ENCODE data around the gene SENP2. TPM values are rescaled to one million over a fixed set of nuclear protein-coding genes. Genes with fewer than 3 reads are reported as not detected.
A peak's percentile ranks its signal among the peaks of the same experiment; 100 is the strongest.
"Not testable (repeated sequence)": the region's sequence is repeated elsewhere in the genome, so short reads cannot be mapped to it uniquely, and the experiment has no call there.

The SENP2 gene
- total RNA-seq, 2 experiments from 2014 or later, result 31.4 to 32.4 TPM

GRCh38 chr3:185561374-185561943, 24.6 kb upstream of the SENP2 start:
- no peak overlapping the region for H3K4me3 Mint-ChIP-seq
- H3K27ac Mint-ChIP-seq, result no peak overlapping the region
- H3K27me3 Mint-ChIP-seq, result peaks cover 2% of the 10 kb centered on the region
- peaks cover 11% of the 10 kb centered on the region for H3K4me1 Mint-ChIP-seq
- DNase-seq (no peak), ATAC-seq (ENCODE audit: low read depth) (peak; percentile 28)
- POLR2A ChIA-PET, result no interaction called here
- no peaks in the 10 kb centered on the region for H3K9me3 Mint-ChIP-seq
- no peaks in the 10 kb centered on the region for H3K36me3 Mint-ChIP-seq

DNA sequence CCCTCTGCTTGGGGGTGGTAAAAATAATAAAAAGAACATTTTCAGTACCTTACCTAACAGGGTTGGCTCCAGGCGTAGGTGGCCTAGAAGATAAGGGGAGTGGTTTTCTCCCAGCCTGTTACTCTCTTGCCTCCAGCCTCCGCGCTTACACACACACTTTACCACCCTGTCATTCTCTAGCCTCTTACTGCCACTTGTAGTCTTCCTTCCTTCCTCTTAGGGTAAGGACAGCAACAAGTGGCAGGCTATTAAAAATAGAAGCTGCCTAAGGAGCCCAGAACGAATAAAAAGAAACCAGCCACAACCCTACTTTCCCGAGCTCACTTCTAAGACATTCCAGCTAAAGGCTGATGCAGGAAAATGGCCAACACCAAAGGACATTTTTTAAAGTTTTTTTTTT, 24.1 kb upstream of the SENP2 start:
- H3K4me3 Mint-ChIP-seq, result no peak overlapping the region
- peaks cover 2% of the 10 kb centered on the region for H3K27me3 Mint-ChIP-seq

DNA sequence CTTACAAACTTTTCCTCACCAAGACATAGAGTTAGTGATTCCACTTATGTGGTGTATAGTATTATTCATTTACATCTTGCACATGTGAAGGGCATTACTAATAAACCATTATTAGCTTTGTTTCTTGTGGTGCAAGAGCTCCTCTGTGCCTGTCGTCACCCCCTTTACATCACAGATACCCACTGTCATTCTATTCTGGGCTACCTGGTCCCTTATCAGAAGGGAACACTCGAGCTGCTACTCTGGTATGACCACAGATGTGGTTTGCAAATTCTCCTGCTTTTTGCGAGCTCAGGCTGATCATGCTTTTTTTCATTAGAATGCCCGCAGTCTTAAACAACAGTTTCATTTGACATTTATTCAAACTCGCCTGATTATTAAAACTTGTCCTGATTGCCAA, 13.9 kb upstream of the SENP2 start:
- Mint-ChIP-seq H3K27ac (no peak overlapping the region), H3K9me3 (peaks cover 5% of the 10 kb centered on the region), H3K4me3 (no peak overlapping the region), H3K36me3 (no peaks in the 10 kb centered on the region), H3K4me1 (peaks cover 6% of the 10 kb centered on the region), H3K27me3 (no peaks in the 10 kb centered on the region)
- POLR2A ChIA-PET, result no interaction called here
- ATAC-seq (ENCODE audit: low read depth), result no peak
- DNase-seq, result no peak

More for the DNA sequence above, 24.1 kb upstream of the SENP2 start:
- no peaks in the 10 kb centered on the region for H3K9me3 Mint-ChIP-seq
- DNase-seq, result no peak
- H3K27ac Mint-ChIP-seq, result no peak overlapping the region
- ATAC-seq (ENCODE audit: low read depth), result no peak
- POLR2A ChIA-PET, result no interaction called here
- no peaks in the 10 kb centered on the region for H3K36me3 Mint-ChIP-seq
- H3K4me1 Mint-ChIP-seq, result peaks cover 11% of the 10 kb centered on the region

GRCh38 chr3:185575108-185575869, 10.8 kb upstream of the SENP2 start:
- ATAC-seq (ENCODE audit: low read depth), result peak; percentile 86
- POLR2A ChIA-PET, result interaction anchor here (0.7 kb wide), 1 partner anchor 8 kb away, joined by 4 read pairs; no protein-coding TSS in a partner anchor
- not testable (repeated sequence) for H3K4me1 Mint-ChIP-seq, H3K27ac Mint-ChIP-seq, H3K27me3 Mint-ChIP-seq, H3K9me3 Mint-ChIP-seq, DNase-seq, H3K36me3 Mint-ChIP-seq, H3K4me3 Mint-ChIP-seq

GRCh38 chr3:185582236-185582635, 3.9 kb upstream of the SENP2 start:
- Mint-ChIP-seq H3K9me3 (no peaks in the 10 kb centered on the region), H3K27me3 (no peaks in the 10 kb centered on the region), H3K4me1 (peaks cover 14% of the 10 kb centered on the region), H3K36me3 (peaks cover 1% of the 10 kb centered on the region), H3K4me3 (no peak overlapping the region), H3K27ac (no peak overlapping the region)
- ATAC-seq (ENCODE audit: low read depth) (no peak), DNase-seq (no peak)
- POLR2A ChIA-PET, result no interaction called here

GRCh38 chr3:185582871-185583270, 3.2 kb upstream of the SENP2 start:
- H3K4me1 Mint-ChIP-seq, result peaks cover 15% of the 10 kb centered on the region
- peaks cover 1% of the 10 kb centered on the region for H3K36me3 Mint-ChIP-seq
- H3K27me3 Mint-ChIP-seq, result no peaks in the 10 kb centered on the region
- POLR2A ChIA-PET, result no interaction called here
- H3K27ac Mint-ChIP-seq, result no peak overlapping the region
- no peak overlapping the region for H3K4me3 Mint-ChIP-seq
- DNase-seq (no peak), ATAC-seq (ENCODE audit: low read depth) (no peak)
- H3K9me3 Mint-ChIP-seq, result no peaks in the 10 kb centered on the region

DNA sequence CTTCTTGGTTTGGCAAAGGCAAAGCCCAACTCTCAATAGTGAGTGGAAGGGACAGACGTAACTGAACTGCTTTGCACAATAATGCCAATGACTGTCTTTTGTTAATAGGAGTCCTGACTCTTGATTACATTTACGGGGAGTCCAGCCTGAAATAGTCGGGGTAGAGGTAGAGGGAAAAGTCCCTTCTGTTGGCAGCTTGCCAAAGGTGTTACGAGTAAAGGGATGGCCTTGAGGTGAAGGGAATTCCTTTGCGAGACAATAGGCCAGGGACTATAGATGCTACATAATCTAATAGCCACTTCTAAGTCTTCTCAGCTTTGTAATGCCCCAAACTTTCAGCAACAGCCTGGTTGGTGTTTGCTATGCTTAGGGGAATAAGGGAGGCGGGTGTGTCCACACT, 2.2 kb upstream of the SENP2 start:
- H3K9me3 Mint-ChIP-seq, result no peaks in the 10 kb centered on the region
- H3K4me3 Mint-ChIP-seq, result no peak overlapping the region
- H3K27ac Mint-ChIP-seq, result no peak overlapping the region
- ATAC-seq (ENCODE audit: low read depth) (no peak), DNase-seq (no peak)
- POLR2A ChIA-PET, result interaction anchor here (0.5 kb wide), 1 partner anchor 8 kb away, joined by 4 read pairs; no protein-coding TSS in a partner anchor
- H3K36me3 Mint-ChIP-seq, result peaks cover 4% of the 10 kb centered on the region
- H3K4me1 Mint-ChIP-seq, result peaks cover 22% of the 10 kb centered on the region
- H3K27me3 Mint-ChIP-seq, result no peaks in the 10 kb centered on the region

- POLR2A ChIA-PET, result no interaction called here
- Mint-ChIP-seq H3K9me3 (no peaks in the 10 kb centered on the region), H3K36me3 (peaks cover 4% of the 10 kb centered on the region), H3K4me3 (peak overlapping the region; percentile 22), H3K27me3 (no peaks in the 10 kb centered on the region), H3K27ac (peak overlapping the region; percentile 65), H3K4me1 (peaks cover 24% of the 10 kb centered on the region)
- ATAC-seq (ENCODE audit: low read depth), result no peak
- no peak for DNase-seq
These were observed 1.4 kb upstream of the SENP2 start for GRCh38 chr3:185584686-185585085.

DNA sequence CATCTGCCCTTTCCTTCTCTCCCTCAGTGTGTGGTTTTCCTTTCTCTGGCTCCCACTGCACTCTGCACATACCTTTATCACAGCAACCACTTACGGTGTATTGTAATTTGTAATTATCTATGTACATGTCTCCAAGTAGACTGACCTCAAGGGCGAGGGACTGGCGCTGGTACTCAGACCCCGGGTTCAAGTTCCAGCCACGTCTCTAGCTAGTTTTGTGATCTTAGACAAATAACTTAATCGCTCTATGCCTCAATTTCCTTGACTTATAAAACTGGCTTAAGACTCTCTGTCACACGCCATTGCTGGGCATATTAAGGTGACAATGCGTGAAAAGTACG, 607 bp upstream of the SENP2 start:
- H3K27ac Mint-ChIP-seq, result peak overlapping the region; percentile 91
- POLR2A ChIA-PET, result interaction anchor here (1.0 to 1.9 kb wide), 6 partner anchors 10 to 358 kb away, joined by 3 to 13 read pairs (median 4); partner anchors contain the start of gene TMEM41A
- peaks cover 4% of the 10 kb centered on the region for H3K36me3 Mint-ChIP-seq
- H3K9me3 Mint-ChIP-seq, result no peaks in the 10 kb centered on the region
- DNase-seq (no peak), ATAC-seq (ENCODE audit: low read depth) (no peak)
- no peaks in the 10 kb centered on the region for H3K27me3 Mint-ChIP-seq
- peaks cover 24% of the 10 kb centered on the region for H3K4me1 Mint-ChIP-seq
- peak overlapping the region; percentile 85 for H3K4me3 Mint-ChIP-seq

- Mint-ChIP-seq H3K27ac (peak overlapping the region; percentile 91), H3K9me3 (no peaks in the 10 kb centered on the region), H3K36me3 (peaks cover 6% of the 10 kb centered on the region), H3K27me3 (no peaks in the 10 kb centered on the region), H3K4me1 (peaks cover 24% of the 10 kb centered on the region), H3K4me3 (peak overlapping the region; percentile 85)
- ATAC-seq (ENCODE audit: low read depth), result no peak
- DNase-seq, result no peak
- POLR2A ChIA-PET, result interaction anchor here (0.6 to 2.1 kb wide), 11 partner anchors 9 to 357 kb away, joined by 3 to 13 read pairs (median 4); partner anchors contain the start of genes TMEM41A and TRA2B
These were observed 568 bp downstream of the SENP2 start for GRCh38 chr3:185586686-185587039.

GRCh38 chr3:185594073-185594472, 8.0 kb downstream of the SENP2 start:
- Mint-ChIP-seq H3K36me3 (peaks cover 12% of the 10 kb centered on the region), H3K27ac (no peak overlapping the region), H3K4me1 (peaks cover 9% of the 10 kb centered on the region), H3K9me3 (no peaks in the 10 kb centered on the region), H3K4me3 (no peak overlapping the region), H3K27me3 (no peaks in the 10 kb centered on the region)
- ATAC-seq (ENCODE audit: low read depth) (no peak), DNase-seq (no peak)
- POLR2A ChIA-PET, result no interaction called here

- Mint-ChIP-seq H3K27me3 (no peaks in the 10 kb centered on the region), H3K27ac (peak overlapping the region; percentile 16), H3K36me3 (peaks cover 12% of the 10 kb centered on the region), H3K4me3 (no peak overlapping the region), H3K4me1 (peaks cover 7% of the 10 kb centered on the region), H3K9me3 (no peaks in the 10 kb centered on the region)
- POLR2A ChIA-PET, result interaction anchor here (2.0 kb wide), 1 partner anchor 9 kb away, joined by 6 read pairs; the partner anchor contains the start of gene SENP2
- DNase-seq, result no peak
- ATAC-seq (ENCODE audit: low read depth), result no peak
These were observed 9.4 kb downstream of the SENP2 start for GRCh38 chr3:185595526-185595925.

- DNase-seq (no peak), ATAC-seq (ENCODE audit: low read depth) (no peak)
- H3K4me3 Mint-ChIP-seq, result no peak overlapping the region
- no peak overlapping the region for H3K27ac Mint-ChIP-seq
- peaks cover 27% of the 10 kb centered on the region for H3K36me3 Mint-ChIP-seq
- H3K27me3 Mint-ChIP-seq, result no peaks in the 10 kb centered on the region
- no peaks in the 10 kb centered on the region for H3K4me1 Mint-ChIP-seq
- POLR2A ChIA-PET, result interaction anchor here (0.6 kb wide), 1 partner anchor 18 kb away, joined by 4 read pairs; no protein-coding TSS in a partner anchor
- no peaks in the 10 kb centered on the region for H3K9me3 Mint-ChIP-seq
These were observed 19.5 kb downstream of the SENP2 start for GRCh38 chr3:185605566-185605965.

DNA sequence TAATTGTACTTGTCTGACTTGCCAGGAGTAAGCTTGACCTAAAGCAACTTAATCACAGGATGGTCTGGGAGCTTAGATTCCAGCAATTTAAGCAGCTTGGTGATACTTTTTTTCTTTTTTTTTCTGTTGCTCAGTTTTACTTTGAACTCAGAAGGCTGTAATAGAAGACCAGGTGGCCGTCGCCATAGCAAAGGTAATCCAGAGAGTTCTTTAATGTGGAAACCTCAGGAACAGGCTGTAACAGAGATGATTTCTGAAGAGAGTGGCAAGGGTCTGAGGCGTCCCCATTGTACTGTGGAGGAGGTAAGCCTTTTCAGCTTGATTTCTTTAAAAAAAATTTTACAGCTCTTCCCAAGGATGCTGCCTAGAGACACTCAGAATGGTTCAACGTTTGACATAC, 20.1 kb downstream of the SENP2 start:
- Mint-ChIP-seq H3K27ac (no peak overlapping the region), H3K36me3 (peaks cover 27% of the 10 kb centered on the region), H3K4me3 (no peak overlapping the region), H3K4me1 (no peaks in the 10 kb centered on the region), H3K9me3 (no peaks in the 10 kb centered on the region), H3K27me3 (no peaks in the 10 kb centered on the region)
- POLR2A ChIA-PET, result no interaction called here
- DNase-seq (no peak), ATAC-seq (ENCODE audit: low read depth) (no peak)

Measured in activated naive CD8-positive, alpha-beta T cell treated with anti-CD3 and anti-CD28 coated beads, Interleukin-2, amount 10 ng/mL, durations not matched to agents 7 days and 5 days (primary cell).